NCI-H345 treated with DMSO at 0.1 percent for 48 hours (cell line): ENCODE data around the gene MANEAL.
A peak's percentile ranks its signal among the peaks of the same experiment; 100 is the strongest.

Source experiments
- DNase-seq: peaks from one replicate; lab custom pipeline; 2025; ENCODE audit not compliant: unreplicated experiment; lab: John Stamatoyannopoulos, UW

The MANEAL gene

DNA sequence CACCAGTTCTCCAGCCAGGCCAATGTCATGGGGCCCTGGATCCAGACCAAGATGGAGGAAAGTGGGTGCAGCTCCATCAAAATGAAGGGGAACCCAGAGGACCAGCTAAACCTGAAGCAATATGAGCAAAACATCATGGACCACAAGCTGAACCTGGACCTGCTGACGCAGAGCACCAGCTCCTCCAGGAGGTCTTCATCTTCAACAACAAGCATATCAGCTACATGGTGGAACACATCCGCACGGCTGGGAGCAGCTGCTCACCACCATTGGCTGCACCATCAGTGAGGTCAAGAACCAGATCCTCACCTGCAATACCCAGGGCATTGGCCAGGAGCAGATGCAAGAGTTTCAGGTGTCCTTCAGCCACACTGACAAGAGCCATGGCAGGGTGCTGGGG is 15.0 kb upstream of the MANEAL start:
- DNase-seq: no peak

DNA sequence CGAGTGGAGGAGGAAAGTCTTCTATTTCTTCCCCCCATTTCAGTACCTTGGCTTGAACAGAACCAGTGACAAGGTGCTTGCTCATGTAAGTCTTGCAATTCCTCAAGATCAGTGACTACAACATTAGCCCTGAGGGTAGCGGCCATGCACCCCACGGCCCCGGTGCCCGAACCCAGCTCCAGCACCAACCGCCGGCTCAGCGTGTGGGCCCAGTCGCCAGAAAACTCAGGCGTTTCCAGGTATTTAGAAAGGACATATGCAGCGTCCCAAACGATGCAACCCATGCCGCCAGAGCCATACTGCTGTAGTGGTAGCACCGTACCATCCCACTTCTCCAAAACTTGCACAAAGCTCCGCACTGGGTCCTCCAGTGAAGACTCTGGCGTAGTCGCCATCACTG is 11.2 kb upstream of the MANEAL start:
- no peak for DNase-seq

DNA sequence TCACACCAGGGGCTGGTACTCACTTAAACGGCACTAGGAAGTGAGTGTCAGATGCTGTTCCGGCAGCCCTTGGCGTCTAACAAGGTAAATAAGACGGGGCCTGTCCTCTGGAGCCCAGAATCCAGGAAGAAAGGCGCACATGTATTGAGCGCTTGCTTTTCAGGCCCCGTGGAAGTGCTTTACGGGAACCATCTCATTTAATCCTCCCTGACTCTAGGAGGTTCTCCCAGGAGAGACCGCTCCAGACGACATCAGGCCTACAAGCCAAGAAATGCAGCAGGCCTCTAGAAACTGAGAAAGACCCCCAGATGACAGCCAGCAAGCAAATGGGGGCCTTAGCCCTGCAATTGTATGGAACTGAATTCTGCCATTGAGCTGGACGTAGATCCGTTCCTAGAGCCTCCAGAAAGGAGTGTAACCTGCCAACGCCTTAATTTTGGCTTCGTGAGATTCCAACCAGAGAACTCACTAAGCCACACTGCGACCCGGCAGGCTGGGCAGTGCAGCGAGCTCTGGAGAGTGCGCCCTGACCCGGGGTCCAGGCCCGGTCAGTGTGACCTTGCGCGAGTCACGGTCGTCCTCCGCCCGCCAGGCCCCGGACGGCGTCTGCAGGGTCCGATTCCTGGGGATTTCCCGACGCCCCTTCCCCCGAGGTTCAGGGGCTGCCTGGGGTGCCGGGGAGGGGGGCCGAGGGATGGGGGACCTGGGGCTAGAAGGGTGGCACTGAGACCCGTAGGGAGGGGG is 532 bp upstream of the MANEAL start:
- DNase-seq: no peak

DNA sequence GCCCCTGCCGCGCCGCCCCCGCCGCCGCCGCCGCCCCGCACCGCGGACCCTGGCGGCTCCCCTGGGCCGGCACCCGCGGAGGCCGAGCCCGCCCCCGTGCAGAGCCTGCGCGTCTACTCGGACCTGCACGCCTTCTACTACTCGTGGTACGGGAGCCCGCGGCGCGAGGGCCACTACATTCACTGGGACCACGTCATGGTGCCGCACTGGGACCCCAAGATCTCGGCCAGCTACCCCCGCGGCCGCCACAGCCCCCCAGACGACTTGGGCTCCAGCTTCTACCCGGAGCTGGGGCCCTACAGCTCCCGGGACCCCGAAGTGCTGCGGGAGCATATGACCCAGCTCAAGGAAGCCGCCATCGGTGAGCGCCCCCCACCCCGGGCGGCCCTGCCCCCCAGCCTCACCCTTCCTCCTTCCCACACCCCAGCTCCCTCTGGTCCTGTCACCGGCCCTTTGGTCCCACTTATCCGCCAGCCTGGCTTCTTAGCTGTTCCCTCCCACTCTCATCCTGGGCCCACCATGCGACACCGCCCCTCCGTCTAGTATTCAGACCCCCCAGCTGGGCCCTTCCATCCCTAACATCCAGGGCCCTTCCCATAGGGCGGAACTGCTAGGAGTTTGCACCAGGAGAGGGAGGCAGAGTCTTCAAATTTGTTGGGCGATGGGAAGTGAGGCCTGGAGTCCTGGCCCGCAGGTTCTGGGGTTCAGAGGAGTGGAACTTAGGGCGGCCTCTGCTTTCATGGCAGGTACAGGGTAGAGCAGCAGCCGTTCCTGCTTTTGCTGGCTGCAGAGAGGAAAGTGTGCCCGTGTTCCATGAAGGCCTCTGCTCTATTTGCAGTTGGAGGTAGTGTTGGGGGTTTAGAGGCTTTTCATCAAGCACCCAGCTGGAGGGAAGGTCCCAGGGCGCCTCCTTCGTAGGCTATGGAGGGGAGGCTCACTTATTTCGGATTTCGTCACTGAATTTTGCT is 1.0 kb downstream of the MANEAL start:
- no peak for DNase-seq

DNA sequence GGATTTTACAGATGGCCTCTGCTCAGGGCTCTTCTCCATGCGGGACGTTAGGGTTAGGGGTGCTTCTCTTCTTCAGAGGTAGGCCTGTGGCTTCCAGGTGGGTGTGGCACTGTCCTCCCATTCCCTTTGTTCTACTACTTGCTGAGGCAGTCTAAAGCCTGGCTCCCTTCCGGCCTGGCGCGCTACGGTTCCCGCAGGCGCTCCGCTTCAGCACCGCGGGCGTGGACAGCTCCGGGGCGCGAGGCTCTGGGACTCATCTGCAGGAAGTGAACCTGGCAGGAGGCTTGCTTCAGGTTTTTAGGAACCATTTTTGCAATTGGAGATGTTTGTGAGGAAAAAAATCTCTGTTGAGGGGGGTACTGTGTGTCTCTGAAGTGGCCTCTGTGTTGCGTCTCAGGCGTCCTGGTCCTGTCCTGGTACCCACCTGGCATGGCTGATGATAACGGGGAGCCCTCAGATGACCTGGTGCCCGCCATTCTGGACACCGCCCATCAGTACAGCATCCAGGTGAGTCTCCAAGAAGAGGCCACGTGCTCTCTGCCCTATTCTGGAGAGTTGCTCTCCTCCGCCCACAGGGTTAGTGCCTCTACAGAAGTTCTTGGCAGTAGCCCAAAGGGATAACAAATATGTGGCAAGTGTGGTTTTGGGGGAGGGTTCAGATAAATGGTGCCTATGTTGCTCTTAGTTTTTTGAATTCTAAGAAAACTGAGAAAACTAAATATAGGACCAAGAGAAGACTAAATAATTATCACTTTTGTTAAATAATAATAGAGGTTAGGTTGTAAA is 1.9 kb downstream of the MANEAL start:
- no peak for DNase-seq

DNA sequence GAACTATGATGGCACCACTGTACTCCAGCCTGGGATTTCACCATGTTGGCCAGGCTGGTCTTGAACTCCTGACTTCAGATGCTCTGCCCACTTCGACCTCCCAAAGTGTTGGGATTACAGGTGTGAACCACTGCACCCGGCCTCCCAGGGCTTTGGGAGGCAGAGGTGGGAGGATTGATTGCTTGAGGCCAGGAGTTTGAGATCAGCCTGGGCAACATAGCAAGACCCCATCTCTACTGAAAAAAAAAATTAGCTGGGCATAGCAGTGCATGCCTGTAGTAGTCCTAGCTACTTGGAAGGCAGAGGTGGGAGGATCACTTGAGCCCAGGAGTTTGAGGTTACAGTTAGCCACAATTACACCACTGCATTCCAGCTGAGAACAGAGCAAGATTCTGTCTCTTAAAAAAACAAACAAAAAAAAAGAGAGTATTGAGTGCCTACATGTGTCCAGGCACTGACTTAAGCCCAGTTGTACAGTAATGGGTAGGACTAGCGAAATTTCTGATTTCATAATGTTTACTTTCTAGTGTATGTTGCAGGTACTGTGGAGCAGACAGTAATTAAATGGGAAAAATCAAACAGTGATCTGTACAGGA is 4.2 kb downstream of the MANEAL start:
- no peak for DNase-seq

DNA sequence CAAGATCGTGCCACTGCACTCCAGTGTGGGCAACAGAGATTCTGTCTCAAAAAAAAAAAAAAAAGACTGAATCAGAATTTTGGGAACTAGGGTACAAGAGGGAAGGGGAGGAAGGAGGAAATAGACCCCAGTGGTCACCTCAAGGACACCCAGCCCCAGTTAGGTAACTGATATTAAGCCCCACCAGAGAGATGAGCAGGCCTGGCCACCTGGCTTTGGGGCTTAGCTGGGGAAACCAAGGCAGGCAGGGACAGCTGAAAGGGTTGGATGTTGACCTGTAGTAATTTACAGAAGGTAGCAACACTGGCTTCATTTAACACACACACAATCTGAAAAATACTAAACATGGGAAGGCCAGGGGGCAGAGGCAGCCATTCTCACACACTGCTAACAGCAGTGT is 8.8 kb downstream of the MANEAL start:
- no peak for DNase-seq

DNA sequence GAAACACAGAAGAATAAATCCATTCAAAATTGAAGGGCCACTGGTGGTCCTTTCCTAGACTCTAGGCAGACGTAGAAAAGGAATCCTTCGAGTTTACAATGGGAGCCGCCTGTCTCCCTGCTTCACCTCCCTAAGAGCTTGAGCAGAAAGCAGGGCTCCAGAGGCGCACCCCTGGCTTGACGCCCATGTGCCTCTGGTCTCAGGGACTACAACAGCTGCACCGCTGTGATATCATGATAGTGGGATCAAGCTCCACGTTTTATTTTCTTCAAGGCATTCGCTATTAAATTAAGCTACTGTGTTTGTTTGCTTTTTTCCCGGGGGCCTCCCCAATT is 13.5 kb downstream of the MANEAL start:
- no peak for DNase-seq

DNA sequence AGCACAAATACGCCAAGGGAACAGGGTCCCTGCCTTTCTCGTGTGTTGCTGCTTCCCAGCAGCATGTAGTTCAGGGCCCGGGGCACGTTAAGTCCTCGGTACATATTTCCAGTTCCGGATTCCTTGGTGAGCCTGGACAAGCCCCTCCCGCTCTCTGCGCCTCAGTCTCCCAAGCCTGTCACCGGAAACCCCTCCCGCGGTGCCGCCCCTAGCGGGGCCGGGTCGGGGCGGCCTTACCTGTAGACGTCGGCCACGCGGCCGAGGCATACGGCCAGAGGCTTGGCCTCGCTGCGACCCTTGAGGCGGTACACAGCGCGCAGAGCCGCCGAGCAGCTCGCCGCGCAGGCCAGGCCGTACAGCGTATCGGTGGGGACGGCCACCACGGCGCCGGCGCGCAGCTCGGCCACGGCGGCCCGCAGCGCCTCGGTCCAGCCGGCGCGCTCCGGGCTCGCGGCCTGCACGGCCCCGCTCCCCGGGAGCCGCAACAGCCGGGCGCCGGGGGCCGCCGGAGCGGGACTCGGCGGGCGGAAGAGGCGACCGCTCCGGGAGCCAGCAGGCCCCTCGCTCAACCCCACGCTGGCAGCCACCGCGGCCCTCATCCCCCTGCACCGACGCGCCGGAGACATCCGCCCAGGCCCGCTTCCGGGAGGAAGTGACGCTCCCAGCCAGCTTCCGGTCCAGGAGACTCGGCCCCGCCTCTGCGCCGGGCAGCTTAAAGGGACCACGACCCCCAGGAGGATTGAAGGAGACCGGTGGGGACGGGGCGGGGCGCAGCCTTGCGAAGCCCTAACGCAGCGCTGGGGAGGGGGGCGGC is 14.1 kb downstream of the MANEAL start, which contains the start of the genes C1orf122 and YRDC:
Gene C1orf122, plus strand, starts transcription at position 236 of the 814 bp plus-strand sequence. CDS start 615 bp downstream, outside the sequence.
Gene YRDC, minus strand, starts transcription at position 654 of the 814 bp plus-strand sequence. Its CDS starts 28 bp downstream, at position 626.
- DNase-seq: peak; percentile 93

DNA sequence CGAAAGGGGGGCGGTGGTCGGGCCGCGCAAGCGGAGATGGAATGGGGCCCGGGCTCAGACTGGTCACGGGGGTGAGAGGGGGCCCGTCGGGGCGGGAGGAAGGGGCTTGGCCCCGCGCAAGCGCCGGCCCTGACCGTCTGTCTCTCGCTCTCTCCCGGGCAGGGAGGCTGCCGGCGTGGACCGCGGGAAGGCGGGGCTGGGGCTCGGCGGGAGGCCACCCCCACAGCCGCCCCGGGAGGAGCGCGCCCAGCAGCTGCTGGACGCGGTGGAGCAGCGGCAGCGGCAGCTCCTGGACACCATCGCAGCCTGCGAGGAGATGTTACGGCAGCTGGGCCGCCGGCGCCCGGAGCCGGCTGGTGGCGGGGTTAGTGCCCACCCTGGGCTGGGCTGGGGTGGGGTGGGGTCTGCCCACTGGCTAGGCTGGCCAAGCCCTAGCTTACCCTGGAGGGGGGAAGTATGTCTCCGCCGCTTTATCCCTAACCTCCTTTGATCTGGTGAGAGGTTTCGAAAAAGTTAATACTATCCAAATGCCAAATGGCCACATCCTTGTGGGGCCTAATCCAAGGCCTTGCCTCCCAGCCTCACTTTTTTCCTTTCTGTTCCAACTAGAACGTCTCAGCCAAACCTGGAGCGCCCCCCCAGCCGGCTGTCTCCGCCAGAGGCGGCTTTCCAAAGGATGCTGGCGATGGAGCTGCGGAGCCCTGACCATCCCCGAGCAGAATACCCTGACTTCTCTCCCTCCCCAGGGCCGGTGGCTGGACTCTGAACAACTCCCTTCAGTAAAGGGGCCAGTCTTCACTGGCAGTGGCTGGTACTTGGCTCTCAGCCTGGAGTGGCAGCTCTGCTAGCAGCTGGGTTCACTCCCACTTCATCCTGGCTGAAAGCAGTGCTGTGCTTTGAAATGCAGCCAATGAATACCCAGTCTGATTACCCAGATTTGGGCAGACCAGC is 15.0 kb downstream of the MANEAL start:
- peak; percentile 77 for DNase-seq

DNA sequence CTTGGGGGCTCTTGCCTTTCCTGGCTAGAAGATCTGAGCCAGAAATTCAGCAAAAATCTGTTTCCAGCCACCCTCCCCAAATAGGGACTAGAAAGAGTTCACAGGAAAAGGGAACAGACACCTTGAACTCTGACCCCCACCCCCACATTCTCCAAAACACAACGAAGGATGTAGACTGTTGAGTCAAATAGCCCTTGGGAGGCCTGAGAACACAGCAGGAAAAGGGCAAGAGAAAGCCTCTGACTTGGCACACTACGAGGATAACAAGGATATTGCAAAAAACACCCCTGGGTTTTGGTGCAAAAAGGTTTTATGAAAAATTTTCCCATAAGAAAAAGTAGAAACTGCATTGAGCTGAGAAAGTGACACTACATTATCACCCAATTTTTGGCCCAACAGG is 16.3 kb downstream of the MANEAL start:
- no peak for DNase-seq

DNA sequence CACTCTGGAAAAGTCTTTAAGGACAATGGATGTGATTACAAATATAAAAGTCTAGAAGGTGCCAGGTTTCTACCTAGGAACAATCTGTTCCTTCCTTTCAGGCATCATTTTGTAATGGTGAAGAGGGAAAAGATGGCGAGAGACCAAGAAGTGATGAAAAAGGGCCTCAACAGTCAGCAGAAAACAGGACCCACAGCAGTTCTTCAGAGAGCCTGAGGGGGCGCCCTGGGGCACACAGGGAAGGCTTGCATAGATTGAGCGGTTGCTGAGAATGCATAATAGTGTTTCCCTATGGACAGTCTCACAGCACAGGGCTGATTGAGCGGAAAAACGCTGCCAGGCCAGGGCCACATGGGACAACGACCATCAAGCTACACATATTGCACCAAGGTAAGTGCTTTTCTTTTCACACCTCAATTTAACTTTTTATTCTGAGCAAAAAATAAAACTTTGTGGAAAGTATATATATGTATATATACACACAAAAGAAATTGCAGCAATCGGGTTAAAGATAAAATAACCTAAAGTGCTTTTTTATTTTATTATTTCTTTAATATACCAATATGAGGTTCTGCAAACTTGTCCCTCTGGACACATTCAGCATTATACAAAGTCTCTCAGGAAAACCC is 17.5 kb downstream of the MANEAL start:
- DNase-seq: peak; percentile 39

DNA sequence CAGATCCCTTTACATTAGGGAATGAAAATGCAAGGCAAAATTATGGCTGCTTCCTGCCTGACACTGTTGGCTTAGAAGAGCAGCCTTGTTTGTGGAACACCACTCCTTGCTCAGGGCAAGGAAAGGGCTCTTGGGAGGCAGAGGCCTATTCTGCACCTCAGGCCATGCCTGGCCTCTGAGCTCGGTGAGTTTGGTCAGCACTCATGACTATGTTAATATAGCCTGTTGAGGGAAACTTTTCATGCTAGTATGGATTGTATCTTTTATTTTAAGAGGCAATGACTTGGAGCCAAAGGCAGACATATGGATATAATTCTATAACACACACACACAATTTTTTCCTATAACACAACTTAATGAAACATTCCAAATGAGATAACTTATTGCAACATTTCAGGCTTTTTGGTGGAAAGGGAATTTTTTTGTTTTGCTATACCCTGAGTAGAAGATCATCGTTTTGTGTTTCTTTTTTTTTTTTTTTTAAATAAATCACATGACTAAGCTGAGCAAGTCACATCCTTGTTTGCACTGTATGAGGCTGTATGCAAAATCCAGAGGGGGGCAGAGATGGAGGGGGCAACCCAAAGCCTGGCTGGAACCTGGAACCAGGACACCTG is 20.0 kb downstream of the MANEAL start:
- no peak for DNase-seq

DNA sequence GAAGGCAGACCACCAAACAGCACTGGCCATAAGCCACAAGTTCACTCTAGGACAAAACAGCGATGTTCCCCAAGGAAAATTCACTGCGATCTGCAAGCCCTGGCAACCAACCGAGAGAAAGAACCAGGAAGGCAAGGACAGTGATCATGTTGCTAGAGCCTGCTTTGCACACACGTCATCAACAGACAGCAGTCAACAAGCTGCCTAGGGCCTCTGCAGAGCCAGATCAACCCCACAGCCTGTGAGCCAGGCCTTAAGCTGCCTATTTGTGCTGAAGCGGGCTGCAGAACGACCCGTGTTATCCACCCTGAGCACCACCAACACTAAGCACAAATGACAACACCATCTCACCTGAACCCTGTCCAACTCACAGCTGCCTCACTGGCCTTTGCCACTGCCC is 20.6 kb downstream of the MANEAL start:
- no peak for DNase-seq

DNA sequence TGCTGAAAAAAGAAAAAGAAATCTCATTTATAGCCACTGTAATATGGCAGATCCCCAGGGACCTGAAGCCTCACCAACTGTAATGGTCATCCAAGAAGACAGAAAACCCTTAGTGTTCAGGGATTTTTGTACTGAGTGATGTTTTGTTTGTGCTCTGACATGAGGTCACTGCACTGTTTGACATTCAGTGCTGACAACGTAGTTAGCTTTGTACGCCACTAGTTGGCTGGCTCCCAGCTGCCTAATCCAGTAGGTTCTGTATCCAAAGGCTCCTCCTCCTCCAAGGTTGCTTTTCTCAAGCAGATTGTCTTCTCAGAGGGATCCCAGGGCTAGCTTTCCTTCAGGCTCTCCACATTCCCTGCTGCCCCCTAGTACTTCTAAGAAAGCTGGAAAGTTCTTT is 23.8 kb downstream of the MANEAL start:
- no peak for DNase-seq

DNA sequence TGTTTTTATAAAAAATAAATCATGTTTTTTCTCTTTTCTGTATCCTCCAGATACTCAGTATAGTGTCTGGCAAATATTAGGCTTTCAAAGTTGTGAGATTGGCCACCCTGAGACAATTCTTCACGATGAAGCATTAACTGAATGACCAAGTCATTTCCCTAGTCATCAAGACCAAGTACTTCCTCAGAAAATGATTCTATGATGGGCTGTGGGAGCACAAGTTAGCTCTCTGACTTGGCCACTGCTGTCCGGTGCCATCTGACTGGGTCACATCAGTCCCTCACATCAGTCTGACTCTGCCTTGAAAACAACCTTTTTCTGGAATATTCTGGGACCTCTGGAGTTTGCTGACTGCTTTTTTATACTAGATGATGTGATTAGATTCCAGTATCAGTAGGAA is 27.8 kb downstream of the MANEAL start:
- no peak for DNase-seq

DNA sequence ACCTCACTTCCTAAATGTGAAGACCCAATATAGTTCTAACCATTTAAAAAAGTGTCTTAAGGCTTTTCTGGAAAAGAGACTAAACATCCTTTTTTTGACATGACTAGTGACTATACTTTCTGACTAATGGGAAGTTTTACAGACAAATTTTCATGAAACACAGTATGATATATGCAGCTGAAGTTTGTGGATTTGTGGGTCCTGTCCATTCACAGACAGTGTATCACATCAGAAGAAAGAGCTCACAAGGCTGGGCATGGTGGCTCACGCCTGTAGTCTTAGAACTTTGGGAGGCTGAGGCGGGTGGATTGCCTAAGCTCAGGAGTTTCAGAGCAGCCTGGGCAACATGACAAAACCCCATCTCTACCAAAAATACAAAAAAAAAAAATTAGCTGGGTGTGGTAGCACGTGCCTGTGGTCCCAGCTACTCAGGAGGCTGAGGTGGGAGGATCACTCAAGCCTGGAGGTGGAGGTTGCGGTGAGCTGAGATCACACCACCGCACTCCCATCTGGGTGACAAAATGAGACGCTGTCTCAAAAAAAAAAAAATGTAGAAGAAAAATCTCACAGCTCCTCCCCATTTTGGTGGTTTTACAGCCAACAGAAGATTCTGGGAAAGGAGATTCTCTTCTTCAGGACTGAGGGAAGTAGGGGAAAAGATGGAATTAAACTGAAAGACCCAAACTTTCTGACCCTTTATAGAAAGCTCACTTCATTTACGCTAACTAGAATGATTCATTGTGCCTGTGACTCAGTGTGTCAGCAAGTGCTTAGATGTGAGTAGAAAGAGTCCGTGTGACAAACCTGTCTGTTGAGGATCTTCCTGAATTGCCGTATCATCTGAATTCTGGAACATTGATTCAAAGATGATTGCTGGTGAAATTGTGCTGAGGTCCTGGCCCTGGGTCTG is 29.5 kb downstream of the MANEAL start:
- DNase-seq: no peak
